ENCODE data around the gene TNK1.

TNK1 gene

DNA sequence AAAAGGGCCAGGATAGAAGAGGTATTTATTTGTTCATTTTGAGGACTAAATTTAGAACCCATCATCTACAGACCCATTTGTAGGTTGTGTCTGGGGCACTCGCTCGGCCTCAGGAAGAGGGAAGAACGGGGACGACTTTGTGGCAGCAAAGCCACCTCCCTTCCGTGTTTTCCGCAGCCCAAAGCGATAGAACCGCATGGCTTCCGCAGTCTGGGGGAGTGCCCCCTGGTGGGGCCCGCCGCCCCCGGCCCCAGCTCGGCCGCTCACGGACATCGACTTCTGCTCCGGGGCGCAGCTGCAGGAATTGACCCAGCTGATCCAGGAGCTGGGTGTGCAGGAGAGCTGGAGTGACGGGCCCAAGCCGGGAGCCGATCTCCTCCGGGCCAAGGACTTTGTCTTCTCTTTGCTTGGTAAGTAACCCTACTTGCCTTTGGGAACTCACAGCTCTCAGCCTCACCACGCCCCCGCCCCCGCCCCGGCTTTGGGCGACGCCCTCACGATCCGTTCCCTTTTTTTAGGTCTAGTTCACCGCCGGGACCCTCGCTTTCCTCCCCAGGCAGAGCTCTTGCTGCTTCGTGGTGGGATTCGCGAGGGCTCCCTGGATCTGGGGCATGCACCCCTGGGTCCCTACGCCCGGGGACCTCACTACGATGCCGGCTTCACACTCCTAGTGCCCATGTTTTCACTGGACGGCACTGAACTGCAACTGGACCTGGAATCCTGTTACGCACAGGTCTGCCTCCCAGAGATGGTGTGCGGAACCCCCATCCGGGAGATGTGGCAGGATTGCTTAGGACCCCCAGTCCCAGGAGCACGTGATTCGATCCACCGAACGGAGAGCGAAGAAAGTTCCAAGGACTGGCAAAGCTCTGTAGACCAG, 55.0 kb downstream of the TNK1 start:
- DNase-seq (ENCODE audit: low read depth in 3 of 3), result peak in 1 of 3 donors; percentile 30

DNA sequence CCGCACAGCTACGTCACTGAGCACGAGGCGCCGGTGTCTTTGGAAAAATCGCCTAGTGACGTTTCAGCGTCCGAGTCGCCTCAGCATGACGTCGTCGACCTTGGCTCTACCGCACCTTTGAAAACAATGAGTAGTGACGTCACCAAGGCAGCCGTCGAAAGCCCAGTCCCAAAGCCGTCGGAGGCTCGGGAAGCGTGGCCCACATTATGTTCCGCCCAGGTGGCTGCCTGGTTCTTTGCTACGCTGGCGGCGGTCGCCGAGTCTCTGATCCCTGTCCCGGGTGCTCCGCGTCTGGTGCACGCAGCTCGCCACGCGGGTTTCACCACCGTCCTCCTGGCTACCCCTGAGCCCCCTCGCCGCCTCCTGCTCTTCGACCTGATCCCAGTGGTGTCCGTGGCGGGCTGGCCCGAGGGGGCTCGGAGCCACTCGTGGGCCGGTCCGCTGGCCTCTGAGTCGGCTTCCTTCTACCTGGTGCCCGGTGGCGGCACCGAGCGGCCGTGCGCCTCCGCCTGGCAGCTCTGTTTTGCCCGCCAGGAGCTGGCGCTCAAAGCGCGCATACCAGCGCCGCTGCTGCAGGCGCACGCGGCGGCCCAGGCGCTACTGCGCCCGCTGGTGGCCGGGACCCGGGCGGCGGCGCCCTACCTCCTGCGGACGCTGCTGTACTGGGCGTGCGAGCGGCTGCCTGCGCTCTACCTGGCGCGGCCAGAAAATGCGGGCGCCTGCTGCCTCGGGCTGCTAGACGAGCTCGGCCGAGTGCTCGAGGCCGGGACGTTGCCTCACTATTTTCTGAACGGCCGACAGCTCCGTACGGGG, 55.9 kb downstream of the TNK1 start:
- DNase-seq (ENCODE audit: low read depth in 3 of 3), result peak; percentile 68 to 71 (median 68)

DNA sequence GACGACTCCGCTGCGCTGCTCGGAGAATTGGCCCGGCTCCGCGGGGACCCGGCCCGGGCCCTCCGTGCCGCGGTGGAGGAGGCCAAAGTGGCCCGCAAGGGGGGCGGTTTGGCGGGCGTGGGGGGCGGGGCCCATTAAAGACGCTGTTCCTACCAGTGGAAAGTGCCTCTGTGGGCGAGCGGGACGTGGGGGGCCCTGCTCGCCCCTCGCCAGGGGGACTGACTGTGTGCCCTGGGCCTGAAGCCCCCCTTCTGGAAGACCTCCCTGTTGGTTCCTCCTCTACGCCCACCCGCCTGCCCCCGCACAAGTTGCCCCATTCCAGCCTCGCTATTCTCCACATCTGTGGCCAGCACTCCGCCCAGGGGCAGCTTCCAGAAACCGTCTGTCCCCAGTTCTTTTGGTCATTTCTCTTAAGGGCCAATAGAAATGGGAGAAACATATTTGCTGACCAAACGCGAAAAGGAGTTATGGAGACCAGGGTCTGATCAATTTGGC, 56.5 kb downstream of the TNK1 start:
- no peak for DNase-seq (ENCODE audit: low read depth in 3 of 3)

DNA sequence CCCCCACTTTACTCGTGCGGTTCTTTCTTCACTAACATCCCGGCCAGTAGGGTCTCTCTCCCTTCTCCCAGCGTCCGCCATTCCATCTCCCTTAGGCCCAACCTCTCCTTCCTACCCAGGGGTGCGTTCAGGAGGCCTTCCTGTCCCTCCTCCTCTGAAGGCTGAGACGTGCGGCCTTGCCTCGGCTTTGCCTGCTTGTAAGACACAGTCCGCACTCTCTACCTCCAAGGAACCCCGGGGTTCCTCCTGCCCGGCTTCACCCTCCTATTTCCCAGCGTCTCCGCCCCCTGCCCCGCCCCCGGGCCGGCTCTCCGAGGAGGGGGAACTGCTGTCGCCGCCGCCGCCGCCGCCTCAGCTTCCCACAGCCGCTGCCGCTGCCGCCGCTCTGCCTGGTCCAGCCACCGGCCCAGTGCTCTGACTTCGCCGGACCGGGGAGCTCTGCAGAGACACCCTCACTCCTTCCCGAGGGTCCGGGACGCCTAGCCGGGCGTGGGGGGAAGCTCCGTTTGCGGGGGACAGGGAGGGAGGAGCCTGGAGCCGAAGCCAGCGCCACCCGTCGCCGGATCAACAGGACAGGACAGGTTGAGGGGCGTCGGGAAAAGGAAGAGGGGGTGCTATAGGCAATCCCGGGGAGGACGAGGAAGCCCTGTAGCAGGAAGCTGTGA, 57.2 kb downstream of the TNK1 start:
- DNase-seq (ENCODE audit: low read depth in 3 of 3), result peak in 2 of 3 donors; percentile 22 to 70

DNA sequence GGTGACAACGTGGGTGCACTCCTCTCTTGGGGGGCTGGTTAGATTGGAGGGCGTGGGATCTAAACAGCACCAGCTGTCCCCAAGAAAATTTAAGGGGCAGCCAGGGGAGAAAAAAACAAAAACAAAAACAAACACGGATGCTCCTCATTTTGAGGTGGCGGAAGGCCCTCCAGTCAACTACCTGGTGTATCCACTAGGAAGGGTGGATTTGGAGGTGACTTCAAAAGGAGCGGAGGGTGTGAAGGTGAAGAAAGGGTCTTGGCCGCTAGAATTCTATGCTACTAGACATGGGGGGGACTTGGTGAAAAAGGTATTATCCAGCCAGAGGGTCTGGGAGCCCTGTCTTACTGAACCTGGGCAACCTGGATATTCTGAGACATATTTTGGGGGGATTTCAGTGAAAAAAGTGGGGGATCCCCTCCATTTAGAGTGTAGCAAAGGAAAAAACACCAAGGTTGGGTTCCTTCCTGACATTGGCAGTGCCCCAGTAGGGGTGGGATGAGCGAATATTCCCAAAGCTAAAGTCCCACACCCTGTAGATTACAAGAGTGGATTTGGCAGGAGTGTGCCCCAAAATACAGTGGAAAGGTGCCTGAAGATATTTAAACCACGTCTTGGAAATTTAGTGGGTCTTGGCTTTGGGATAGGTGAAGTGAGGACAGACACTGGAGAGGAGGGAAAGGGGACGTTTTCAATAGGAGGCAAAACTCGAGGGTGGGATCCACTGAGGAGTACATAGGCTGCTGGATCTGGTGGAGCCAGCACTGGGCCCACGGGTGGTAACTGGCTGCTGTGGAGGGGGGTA, 58.0 kb downstream of the TNK1 start:
- no peak for DNase-seq (ENCODE audit: low read depth in 3 of 3)
